Measurements from ENCODE around the gene GSDMA.

Gene GSDMA

DNA sequence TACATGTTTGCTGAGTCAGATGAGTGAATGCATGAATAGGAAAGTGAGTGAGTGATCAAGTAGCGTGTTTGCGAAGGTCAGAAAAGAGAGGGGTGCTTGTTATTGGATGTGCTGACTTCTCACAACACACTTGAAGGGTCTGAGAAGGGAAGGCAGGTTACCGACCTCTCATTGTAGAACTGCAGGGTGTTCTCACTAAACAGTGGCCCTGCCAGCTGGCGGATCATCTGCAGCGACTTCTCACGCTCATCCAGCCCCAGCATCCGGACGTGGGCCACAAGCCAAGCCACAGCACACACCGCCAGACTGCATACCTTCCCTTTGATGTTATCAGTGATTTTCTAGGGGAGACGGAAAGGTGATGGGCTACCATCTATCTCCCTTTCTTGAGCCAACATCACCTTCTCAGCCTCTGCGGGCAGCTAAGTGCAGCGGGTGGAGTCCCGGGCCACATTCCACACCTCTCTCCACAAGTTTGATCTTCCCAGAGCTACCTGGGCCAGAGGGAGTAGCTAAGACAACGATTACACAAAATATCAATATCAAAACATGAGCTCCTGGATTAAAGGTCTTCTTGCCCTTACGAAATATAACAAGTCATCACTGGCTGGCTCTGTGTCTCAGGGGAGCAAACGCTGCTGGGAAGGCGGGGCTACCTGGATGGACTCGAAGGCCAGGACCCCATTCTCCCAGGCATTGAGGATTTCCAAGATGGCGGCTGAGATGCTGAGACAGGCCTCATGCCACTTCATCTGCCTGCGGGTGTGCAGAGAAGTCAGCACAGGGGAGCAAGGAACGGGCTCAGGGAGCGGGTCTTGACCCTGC is 63.4 kb downstream of the GSDMA start:
- Mint-ChIP-seq H3K36me3 (peaks cover 60% of the 10 kb centered on the region), H3K4me3 (no peak overlapping the region)

DNA sequence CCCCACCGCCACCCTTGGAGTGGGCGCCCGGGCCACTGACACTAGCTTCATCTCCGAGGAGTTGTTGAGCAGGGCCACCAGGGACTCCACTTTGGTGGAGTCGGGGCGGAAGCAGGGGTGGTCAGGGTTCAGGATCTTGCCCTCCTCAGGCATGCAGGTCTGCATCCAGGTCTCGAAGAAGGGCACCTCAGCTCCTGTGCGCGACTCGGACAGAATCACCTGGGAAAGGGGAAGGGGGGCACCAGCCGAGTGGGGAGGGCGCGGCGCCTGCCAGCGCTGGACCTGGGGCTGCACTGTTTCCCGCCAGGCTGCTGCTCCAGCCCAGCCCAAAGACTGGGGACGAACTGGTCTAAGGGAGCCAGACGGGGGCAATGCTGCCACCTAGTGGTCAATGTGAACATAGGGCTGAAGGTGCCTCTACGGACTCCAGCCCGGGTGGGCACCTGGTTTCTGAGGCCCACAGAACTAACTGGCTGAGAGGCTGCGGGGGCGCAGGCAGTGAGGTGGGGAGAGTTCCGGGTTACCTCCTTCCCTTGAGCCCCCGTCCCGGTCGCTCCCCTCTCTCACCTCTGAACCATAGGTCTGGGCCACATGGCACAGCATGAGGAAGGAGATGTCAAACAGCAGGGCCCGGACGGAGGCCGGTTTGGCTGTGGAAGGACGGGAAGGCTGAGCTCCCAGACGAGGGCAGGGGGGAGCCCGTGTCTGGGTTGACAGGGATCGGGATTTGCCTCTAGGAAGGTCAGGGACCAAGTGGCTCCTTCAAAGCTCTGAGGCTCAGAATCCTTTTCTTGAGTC is 64.2 kb downstream of the GSDMA start:
- peaks cover 59% of the 10 kb centered on the region for H3K36me3 Mint-ChIP-seq
- H3K4me3 Mint-ChIP-seq: no peak overlapping the region
- ATAC-seq: peak; percentile 85

More for the DNA sequence above, 63.4 kb downstream of the GSDMA start:
- Mint-ChIP-seq H3K27ac (no peak overlapping the region), H3K9me3 (no peaks in the 10 kb centered on the region), H3K4me1 (peaks cover 11% of the 10 kb centered on the region), H3K27me3 (no peaks in the 10 kb centered on the region)
- no peak for ATAC-seq

More for the DNA sequence above, 64.2 kb downstream of the GSDMA start:
- Mint-ChIP-seq H3K27ac (no peak overlapping the region), H3K9me3 (no peaks in the 10 kb centered on the region), H3K4me1 (peaks cover 11% of the 10 kb centered on the region), H3K27me3 (no peaks in the 10 kb centered on the region)

All from stimulated activated memory B cell treated with anti-CD40 and anti-IgM and Interleukin-4, amounts not matched to agents 10 μg/mL and 1 μg/mL and 100 μg/mL, for 72 hours (primary cell).